Measurements from ENCODE around the gene MC2R. TPM values are rescaled to one million over a fixed set of nuclear protein-coding genes. Genes with fewer than 3 reads are reported as not detected.

The MC2R gene
- total and polyA plus RNA-seq, 2 of the 8 experiments (the other 6 are each of a cell fraction or from before 2014, with no cell fraction given), result not detected

DNA sequence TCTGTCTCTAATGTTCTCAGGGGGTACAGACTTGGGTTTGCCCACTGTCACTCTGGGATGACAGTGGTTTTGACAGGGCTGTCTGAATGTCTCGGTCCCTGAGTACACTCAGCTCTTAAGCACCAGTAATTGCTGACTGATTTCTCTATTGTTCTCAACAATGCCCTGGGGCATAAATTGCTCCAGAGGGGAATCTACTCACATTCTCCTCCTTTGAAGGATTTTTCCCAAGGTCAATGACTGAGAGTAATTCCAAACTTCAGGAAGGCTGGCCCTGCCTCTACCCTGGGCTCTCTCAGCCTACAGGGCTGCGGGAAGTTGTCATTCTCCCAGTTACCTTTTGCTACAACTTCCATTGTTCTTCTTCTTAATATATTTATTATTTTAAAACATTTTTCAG is 36.5 kb downstream of the MC2R start:
- Histone ChIP-seq H3K9ac (replicated peaks in 1 of 4; ENCODE audit: extremely low read depth in 1 of 4, low read depth in 3 of 4, low read length in 3 of 4) (no peak overlapping the region), H2BK20ac (ENCODE audit: low read length) (no peak overlapping the region), H2AK5ac (ENCODE audit: low read depth, low read length) (no peak overlapping the region), H4K20me1 (replicated peaks in 1 of 2; ENCODE audit: control insufficient read depth in 1 of 2, insufficient read depth in 2 of 2, low read length in 2 of 2) (no peaks in the 10 kb centered on the region), H3K23ac (ENCODE audit: insufficient read length) (no peak overlapping the region), H2BK15ac (ENCODE audit: low read length) (no peak overlapping the region), H3K79me2 (ENCODE audit: control insufficient read depth in 1 of 2, insufficient read depth in 2 of 2, low read length in 2 of 2) (no peaks in the 10 kb centered on the region), H3K4me3 (ENCODE audit: extremely low read depth in 1 of 4, insufficient read depth in 2 of 4, low read depth in 3 of 4, low read length in 4 of 4) (no peak overlapping the region), H4K8ac (ENCODE audit: extremely low read depth, insufficient read depth, low read length) (no peak overlapping the region), H3K18ac (ENCODE audit: extremely low read depth, low read length) (no peak overlapping the region), H3K27ac (ENCODE audit: low read depth, low read length) (no peak overlapping the region), H2BK120ac (replicated peaks; ENCODE audit: low read depth, low read length) (no peak overlapping the region), H3K4ac (replicated peaks; ENCODE audit: insufficient read length, low read depth, low read length) (no peak overlapping the region), H3K36me3 (ENCODE audit: control insufficient read depth in 2 of 4, insufficient read depth in 4 of 4, low read length in 3 of 4) (no peaks in the 10 kb centered on the region), H2BK5ac (ENCODE audit: low read depth, low read length) (no peak overlapping the region), H3K27me3 (replicated peaks in 1 of 4; ENCODE audit: control insufficient read depth in 3 of 4, extremely low read depth in 1 of 4, insufficient read depth in 3 of 4, low read length in 3 of 4) (peaks cover 0 to 3% (median 0%) of the 10 kb centered on the region in 4 experiments; a peak in 1 of 7 replicates), H3K9me3 (ENCODE audit: insufficient read depth in 2 of 2, low read depth in 1 of 2, low read length in 1 of 2) (no peaks in the 10 kb centered on the region), H2BK12ac (ENCODE audit: low read depth, low read length) (no peak overlapping the region), H3K56ac (replicated peaks; ENCODE audit: insufficient read length, low read depth, low read length) (no peak overlapping the region), H3K23me2 (ENCODE audit: low read depth, low read length) (no peaks in the 10 kb centered on the region; the same call in 1 of the 2 replicates), H3K79me1 (ENCODE audit: low read depth, low read length) (no peaks in the 10 kb centered on the region), H3K4me2 (ENCODE audit: insufficient read depth in 1 of 2, low read depth in 2 of 2, low read length in 2 of 2) (no peak overlapping the region), H4K5ac (ENCODE audit: insufficient read length, low read depth, low read length) (no peak overlapping the region), H3K14ac (ENCODE audit: insufficient read length) (no peak overlapping the region), H3K4me1 (replicated peaks in 1 of 4; ENCODE audit: control insufficient read depth in 3 of 4, insufficient read depth in 4 of 4, low read length in 3 of 4) (no peaks in the 10 kb centered on the region), H4K91ac (replicated peaks; ENCODE audit: insufficient read length, low read length) (no peak overlapping the region), H2AFZ (ENCODE audit: low read length) (no peak overlapping the region)
- FAIRE-seq (no peak), DNase-seq (ENCODE audit: low read depth in 1 of 2, low spot score in 2 of 2) (no peak)
- 81% methylated on average over 2 of the region's 2 CpGs; no CpG with 5 or more reads in 1 of the 2 experiments for WGBS, 2 experiments (ENCODE audit: extremely low coverage in 1 of 2, insufficient coverage in 1 of 2, insufficient read length in 1 of 2, insufficient replicate concordance in 2 of 2, low coverage in 1 of 2, low lambda C conversion rate in 2 of 2, missing lambda C conversion rate in 1 of 2)
- ChIA-PET POLR2A (ENCODE audit: partially characterized antibody) (no interaction called here), CTCF (ENCODE audit: partially characterized antibody) (interaction anchor here (1.2 to 1.7 kb wide), 2 partner anchors 54 to 211 kb away, joined by 3 to 4 read pairs; partner anchors contain the start of gene MC5R)
- TF ChIP-seq RAD21 (IDR thresholded peaks at IDR 0.05 in 1 of 2, conservative IDR thresholded peaks at IDR 0.05 in 1 of 2; ENCODE audit: low read depth in 2 of 2, low read length in 2 of 2), result no peak
- no peak for TF ChIP-seq EP300 (IDR thresholded peaks at IDR 0.05; ENCODE audit: borderline replicate concordance in 1 of 2, low read depth in 2 of 2, low read length in 2 of 2)
- no peak for TF ChIP-seq TAF7 (optimal IDR thresholded peaks at IDR 0.05; ENCODE audit: borderline replicate concordance, low read depth, low read length)
- TF ChIP-seq NANOG (IDR thresholded peaks at IDR 0.05; ENCODE audit: insufficient read depth, low read depth, low read length, poor library complexity, severe bottlenecking), result peak; percentile 14
